HG03196 (cell line): ENCODE data around the gene PIEZO1.
"Not testable (repeated sequence)": the region's sequence is repeated elsewhere in the genome, so short reads cannot be mapped to it uniquely, and the experiment has no call there.

Experiments used
- ATAC-seq: cut with Tn5 transposase; IDR thresholded peaks from one replicate; pipeline ENCODE4 v1.9.1; 2021; ENCODE audit not compliant: unreplicated experiment

Gene PIEZO1

DNA sequence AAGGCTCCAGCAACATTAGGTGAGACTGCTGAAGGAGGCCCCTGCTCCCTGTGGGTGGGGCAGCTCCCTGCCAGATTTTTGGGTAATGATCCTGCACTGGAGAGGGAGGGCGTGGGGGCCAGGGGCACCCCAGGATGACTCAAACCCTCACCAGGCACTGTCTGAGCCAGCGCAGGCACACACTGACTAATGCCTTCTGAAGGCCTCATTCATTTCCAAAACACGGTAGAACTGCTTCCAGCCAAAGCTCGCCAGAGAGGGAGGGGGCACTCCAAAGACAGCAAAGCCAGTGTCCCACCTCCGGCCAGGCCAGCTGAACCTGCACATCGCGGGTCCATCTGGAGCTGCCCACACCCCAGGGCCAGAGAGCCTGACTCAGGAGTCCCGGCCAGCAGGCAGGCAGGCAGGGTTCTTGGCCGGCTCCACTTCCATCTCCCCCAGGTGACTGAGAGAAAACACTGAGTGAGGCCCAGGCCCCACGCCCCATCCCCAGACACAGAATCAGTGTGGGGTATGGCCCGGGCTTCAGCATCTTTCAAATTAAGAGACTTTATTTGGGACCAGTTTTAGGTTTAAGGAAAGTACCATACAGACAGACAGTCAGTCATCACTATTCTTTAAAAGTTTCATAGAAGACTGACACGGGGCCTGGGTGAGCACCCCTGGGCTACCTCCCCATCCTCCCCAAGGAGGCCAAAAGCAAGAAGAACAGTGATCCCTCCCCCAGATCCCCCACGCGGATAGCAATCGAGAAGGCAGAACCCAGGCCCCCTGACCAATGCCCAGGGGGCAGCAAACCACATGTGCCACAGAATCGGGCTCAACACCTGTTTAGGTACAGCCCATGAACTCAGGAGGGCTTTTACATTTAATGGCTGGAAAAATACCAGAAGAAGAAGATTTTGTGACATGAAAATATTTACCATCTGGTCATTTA, 2.3 kb downstream of the PIEZO1 start:
- no peak for ATAC-seq

DNA sequence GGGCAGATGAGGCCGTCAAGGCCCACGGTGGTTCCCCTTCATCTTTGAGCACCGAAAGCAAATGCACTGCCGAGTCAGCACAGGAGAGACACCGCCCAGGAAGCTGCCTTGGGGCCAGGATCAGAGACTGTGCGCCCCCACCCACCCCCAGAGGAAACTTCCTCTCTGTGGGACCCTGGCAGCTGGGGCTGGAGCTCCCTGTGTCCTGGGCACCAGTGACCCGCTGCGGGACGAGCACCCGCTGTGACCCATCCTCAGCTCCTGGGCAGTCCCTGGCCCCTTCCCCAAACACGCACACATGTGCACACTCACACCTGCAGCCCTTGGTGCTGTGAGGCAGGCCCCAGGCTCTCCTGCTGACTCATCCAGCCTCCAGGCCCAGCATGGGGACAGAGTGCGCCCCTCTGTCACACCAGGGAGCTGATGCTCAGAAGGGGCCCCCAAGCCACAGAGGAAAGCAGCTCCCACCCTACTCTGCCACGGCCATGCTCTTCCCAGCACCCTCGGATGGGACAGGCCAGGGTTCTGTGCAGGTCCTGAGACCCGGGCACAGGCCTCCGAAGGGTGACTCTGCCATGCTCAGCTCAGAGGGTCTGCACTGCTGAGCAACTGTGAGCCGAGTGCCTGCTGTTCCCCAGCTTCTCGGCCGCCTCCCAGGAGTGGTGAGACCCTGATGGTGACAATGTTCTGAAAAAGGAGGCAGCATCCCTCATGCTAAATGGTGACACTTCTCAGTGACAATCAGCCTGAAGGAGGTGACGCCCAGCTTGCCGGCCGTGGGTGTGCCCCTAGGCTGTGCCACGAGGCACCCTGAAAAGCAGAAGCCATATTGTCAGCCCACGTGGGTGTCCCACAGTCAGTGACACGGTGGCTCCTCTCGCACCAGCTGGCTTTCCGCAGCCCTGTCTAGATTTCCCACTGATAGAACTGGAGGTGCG, 3.6 kb downstream of the PIEZO1 start:
- ATAC-seq, result peak; percentile 39

DNA sequence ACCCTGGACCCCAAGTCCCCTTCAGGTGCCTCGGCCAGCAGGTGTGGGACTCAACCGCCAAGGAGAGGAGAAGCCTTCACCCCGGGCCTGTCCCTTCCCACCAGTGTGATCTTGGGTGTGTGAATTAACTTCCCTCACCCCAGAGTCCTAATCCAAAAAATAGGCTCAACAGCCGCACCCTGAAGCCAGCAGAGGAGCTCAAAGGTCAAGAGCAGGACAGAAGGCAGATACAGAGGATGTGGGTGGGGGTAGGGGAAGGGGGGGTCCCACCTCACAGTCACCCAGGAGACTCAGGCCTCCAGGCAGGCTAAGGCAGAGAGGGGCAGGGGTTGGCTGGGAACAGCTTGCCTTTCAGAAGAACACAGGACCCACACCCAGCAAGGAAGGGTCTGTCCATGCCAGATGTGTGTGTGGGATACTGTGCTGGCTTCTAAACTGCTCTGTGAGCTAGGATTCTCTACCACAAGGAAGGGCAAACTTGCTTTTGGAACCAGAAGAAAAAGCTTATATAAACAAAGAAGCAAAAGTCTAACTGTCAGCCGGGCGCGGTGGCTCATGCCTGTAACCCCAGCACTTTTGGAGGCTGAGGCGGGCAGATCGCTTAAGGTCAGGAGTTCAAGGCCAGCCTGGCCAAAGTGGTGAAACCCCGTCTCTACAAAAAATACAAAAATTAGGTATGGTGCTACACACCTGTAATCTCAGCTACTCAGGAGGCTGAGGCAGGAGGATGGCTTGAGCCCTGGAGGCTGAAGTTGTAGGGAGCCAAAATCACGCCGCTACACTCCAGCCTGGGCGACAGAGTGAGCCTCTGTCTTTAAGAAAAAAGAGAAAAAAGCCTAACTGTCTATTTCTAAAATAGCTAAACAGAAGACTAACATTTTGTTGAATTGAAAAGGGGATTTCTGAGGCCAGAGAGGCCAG, 4.6 kb downstream of the PIEZO1 start:
- ATAC-seq, result no peak

DNA sequence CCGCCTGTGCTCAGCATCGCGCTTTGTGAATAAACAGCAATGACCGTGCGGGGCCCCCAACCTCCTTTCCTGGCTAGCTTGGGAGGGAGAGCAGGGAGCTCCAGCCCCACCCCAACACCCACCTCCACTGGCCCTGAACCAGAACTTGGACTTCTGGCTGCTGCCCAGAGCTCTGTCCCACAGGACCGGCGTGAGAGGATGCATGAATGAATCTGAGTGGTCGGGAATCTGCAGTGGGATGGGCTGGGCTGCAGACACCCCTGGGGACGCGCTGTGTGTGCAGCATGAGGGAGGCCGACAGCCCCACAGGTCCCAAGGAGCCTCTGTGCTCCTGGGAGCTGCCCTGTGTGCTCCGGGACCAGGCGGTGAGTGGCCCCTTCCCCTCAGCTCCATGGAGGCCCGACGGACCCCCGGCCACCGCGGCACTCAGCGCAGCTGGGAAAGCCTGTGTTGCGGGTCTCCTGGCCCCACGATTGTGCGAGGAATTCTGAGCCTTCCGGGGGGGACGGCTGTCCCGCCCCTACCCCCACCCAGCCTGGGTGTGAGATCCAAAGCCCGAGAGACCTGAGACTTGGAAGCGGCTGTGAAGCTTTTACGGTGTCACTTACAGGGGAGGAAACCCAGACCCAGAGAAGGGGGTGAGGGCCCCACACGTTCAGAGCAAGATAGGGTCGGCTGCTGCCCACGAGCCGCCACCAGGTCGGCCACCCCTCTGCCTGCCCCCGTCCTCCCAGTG, 5.4 kb downstream of the PIEZO1 start:
- no peak for ATAC-seq

DNA sequence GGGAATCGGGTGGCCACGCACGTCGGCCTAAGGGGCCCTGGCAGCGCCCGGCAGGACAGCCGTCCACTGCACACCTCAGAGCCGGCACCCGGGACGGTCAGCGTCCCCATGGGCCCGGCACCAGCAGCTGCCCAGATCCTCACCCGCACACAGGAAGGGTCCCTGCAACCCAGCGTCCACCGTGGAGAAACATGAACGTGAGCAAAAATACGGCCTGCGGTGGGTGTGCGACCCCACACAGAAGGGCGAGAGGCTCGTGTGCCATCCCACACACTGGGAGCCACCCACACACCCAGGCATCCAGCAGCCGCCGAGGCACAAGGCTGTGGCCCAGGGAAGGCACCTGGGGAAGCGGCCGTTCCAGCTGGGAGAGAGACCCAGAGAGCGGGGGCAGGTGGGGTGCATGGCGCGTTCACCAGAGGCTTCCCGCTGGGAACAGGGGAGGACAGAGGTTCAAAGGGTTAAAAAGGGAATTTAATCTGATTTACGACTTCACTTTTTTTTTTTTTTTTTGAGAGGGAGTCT, 6.4 kb downstream of the PIEZO1 start:
- ATAC-seq, result no peak

DNA sequence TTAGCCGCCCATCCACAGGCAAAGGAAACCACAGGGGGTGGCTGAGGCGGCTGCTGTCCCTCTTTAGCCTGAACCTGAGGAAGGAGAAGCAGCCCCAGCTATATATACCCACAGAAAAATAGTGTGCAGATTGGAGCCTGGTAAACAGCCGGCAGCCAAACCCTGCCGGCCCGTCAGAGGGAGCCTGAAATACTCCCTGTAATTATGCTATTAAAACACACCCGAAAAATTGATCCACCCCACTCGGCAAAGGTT, 6.8 kb downstream of the PIEZO1 start:
- ATAC-seq, result no peak

DNA sequence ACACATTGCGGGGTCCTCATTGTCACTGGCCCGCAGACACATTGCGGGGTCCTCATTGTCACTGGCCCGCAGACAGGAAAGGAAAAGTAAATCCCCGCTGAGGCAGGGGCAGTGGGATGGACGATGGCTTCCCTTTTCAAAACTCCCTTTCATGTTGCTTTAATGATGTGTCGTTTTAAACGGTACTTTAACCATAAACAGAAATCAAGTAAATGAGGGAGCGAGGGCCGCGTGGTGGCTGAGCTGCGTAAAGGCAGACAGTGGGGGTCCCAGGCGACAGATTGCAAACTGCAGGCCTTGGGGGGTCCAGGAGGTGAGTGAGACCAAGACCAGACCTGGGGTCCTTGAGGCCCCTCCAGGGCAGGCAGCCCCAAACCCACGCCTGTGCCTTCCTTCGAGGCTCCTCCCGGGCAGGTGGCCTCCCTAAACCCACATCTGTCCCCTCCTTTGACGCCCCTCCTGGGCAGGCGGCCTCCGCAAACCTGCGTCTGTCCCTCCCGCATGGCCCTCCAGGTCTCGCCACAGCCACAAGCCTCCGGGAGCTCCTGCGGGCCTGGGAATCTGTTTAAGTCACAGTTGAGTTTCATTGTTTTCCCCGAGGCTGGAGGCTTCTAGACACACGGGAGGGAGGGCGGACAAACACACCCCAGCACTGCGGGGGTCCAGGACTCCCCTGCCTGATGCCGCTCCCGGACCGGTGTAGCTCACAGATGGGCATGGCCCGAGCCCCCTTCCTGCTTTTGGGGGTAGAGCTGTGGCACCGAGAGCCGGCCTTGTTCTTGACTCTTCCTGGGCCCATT, 7.3 kb downstream of the PIEZO1 start:
- no peak for ATAC-seq

DNA sequence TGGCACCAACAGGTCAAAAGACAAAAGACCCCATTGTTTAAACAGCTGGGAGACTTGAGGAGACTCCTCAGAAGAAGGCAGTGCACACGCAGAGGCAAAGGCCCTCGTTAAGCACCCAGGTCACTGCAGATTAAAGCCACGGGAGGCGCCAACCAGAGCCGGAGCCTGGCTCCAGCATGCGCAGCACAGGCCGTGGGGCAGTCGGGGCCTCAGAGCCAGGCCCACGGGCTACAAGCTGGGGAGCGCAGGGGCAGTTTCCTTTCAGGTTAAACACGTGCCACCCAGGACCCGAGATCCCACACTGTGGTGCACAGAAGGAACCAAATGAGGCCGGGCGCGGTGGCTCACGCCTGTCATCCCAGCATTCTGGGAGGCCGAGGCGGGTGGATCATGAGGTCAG, 9.2 kb downstream of the PIEZO1 start:
- ATAC-seq, result no peak

DNA sequence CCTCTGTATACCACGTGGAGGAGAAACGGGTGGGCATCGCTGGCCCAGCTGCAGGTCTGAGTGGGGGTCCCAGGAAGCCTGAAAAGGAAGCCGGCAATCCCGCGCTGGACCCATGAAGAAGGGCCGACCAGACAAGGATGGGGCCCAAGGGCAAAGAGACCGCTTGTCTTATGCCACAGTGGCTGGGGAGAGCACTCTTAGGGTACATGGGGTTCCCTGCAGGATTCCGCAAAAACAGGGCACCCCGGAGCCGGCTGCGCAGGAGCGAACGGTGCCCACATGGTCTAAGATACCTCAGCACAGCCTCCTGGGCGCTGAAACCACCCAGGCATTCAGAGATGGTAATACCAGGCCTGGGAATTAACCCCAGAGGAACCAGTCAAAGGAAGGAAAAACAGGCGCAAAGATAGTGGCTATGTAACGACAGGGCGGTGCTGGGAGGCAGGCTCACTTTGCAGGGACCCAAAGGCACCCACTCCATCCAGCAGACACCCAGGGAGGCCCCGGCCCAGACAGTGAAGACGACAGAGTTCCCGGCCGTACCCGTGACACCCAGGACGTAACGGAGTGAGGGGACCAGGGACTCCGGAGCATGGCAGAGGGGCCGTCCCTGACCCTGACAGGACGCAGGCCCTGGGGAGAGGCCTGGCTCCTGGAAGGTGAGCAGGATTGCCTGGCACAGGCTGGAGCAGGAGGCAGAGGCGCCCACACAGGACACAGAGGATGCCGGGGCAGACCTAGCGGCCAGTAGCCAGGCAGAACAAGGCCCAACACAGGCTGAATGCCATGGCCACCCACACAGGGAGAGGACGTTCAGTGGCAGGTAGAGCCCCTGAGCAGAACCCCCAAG, 10.3 kb downstream of the PIEZO1 start:
- no peak for ATAC-seq

DNA sequence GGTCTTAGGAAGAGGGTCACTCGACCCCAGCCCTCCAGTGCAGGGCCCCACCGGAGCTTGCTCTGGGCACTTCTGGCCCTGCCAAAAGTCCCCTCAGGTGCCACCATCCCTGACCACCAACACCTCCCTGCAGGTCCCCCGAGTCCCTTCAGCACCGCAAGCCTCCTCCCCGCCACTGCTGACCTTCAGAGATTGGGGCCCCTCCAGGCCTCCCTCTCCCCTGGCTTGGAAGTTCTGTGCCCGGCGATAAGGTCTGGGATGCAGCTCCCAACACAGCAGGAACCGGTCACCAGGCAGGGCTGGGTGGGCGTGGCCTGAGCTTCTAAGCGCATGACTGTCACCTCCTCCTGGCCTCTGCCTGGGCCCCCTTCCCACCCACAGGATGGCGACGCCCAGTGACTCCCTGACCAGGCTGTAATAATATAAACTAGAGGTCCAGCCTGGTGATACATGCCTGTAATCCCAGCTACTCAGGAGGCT, 11.2 kb downstream of the PIEZO1 start:
- no peak for ATAC-seq

DNA sequence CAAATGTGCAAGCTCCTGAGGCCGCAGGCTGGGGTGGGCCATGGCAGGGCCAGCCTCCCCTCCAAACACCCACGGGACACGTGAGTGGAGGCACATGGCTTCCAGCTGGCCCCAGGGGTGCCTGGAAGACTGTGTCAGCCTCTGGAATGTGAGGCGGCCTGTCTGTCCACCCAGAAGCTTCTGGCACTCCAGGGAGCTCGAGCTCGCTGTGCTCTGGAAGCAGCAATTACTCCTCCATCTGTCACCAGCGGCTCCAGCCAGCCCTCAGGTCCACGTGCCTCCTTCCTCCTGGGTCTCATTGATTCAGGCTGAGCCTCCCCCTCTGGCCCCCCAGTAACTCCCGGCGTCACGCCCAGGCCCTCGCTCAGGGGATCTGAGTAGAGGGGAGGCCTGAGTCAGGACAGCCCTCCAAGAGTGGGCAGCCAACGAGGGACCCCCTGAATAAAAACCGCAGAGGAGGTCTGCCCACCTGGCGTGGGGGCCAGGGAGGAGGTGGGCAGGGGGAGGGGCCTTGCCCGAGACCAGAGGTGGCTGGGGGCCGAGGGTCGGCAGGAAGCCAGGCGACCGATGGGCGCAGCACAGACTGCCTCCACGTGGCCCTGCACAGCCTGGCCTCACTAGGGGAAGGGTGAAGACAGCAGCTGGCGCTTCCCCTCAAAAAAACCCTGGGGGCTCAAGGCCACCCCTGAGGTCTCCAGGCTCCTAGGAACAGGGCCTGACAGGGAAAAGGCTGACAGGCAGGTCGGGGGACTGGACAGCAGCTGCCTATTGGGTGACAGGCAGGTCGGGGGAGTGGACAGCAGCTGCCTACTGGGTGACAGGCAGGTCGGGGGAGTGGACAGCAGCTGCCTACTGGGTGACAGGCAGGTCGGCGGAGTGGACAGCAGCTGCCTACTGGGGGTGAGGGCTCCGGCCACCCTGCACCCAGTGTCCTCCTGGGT, 11.9 kb downstream of the PIEZO1 start:
- no peak for ATAC-seq

DNA sequence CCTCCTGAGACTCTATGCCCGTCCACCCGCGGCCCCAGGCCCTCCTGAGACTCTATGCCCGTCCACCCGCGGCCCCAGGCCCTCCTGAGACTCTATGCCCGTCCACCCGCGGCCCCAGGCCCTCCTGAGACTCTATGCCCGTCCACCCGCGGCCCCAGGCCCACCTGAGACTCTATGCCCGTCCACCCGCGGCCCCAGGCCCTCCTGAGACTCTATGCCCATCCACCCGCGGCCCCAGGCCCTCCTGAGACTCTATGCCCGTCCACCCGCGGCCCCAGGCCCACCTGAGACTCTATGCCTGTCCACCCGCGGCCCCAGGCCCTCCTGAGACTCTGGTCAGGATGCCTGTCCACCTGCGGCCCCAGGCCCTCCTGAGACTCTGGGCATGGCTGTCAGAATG, 13.2 kb downstream of the PIEZO1 start:
- ATAC-seq, result not testable (repeated sequence)

DNA sequence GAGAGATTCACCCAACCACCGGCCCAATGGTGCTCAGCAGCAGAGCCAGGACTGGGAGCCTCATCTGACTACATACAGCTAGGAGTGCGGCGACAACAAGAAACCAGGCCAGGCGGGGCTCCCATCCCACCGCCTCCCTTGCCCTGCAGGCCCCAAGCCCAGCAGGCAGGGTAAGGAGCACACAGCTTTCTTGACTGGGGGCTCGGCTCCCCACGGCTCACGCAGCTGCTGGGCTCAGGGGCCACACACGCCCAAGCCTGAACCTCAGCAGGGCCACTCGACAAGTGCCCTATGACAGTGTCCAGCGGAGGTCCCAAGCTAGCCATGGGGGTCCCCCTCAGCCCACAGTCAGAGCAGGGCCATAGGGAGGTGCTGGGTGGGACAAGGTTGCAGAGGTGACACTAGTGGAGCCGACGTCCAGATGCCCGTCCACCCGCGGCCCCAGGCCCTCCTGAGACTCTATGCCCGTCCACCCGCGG, 13.7 kb downstream of the PIEZO1 start:
- ATAC-seq, result no peak

DNA sequence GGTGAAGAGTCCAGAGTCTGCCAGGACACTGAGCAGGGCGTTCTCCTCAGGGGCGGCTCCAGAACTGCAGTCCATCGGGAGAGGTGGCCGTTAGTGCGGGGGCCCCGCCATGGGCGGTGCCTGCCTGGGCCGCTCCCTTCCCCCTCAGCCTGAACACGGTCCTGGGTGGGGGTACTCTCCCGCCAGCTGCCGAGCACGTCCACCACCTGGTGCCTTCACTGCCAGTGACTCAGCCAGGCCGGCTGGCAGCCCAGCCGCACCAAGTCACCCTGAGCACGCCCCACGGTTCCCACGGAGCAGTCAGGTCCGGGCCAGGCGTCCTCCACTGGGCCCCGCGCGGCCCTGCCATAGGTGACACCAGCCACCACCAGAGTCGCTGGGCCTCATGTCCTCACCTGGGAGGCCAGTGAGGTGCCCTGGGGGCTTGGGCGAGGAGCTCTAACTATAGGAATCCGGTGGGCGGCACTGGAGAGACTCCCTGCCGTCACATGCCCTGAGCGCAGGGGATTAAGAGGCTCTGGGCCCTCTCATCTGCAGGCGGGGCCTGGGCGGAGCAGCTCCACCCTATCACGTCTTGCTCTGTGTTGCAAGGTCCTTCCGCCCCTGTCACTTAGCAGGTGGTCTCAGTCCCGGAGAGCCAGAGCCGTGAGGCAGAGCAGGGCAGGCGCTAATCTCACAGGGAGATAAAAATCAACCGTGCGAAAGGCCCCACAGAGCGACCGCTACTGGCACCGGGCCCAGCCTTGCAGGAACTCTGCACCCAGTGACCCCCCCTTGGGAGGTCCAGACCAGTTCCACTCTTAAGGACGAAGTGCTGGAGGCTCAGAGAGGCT, 14.3 kb downstream of the PIEZO1 start:
- ATAC-seq, result no peak

DNA sequence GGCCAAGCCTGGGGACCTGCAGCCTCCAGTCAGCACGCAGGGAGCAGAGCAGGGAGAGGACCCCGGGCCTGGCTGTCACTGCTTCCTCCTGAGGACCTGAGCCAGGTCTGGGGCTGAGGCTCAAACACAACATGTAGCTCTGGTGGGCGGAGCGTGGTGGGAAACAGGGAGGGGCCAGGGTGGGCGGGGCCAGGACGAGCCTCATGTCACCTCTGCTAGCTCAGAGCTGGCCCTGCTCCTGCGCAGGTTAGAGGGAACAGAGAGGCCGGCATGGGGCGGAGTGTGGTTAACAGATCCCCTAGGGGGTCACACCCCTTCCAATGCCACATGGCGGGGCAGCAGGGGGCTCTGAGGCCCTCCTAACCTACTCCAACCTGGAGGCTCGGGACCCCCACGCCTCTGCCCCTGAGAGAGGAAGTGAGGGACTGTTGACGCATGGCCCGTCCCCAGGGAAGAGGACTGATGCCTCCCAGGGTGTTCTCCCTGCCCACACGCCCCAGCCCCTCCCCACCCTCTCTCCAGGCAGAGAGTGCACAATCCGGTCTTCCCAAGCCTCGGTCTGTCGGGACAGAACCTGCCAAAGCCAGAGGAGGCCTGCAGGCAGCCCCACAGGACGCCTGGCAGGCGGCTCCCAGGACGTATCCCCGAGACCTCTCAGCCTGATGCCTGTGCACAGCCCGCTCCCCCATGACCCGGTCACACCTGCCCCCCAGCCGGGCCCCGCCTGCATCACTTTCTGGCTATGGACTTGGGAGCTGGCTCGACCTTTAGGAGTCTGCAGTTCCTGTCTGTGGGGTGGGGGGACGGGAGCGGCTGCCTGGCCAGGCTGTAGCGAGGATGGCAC, 15.2 kb downstream of the PIEZO1 start:
- no peak for ATAC-seq
